Suprapubic skin (tissue), 4 donors: ENCODE data around the gene CT83.

ENCODE experiments used
- EP300 ChIP-seq: sonication (generic); formaldehyde crosslinking; IDR thresholded peaks from one replicate; pipeline ENCODE4 v1.6.1; 2017; ENCODE audit warnings: antibody characterized with exemption
- POLR2A ChIP-seq, 2 donors: fragments of 450-650 bp; IDR thresholded peaks; one replicate each; pipeline ENCODE4 v1.6.1; 2017; ENCODE audit warnings: antibody characterized with exemption in 2 of 2, mild to moderate bottlenecking in 2 of 2, moderate library complexity in 2 of 2
- POLR2AphosphoS5 ChIP-seq, 3 donors: sonication (generic); formaldehyde crosslinking; IDR thresholded peaks; one replicate each; pipeline ENCODE4 v1.6.1; 2017; ENCODE audit warnings: antibody characterized with exemption in 3 of 3
- TF ChIP-seq, protein P1 (sequence below), 2 donors: fragments of 200-600 bp in 1 of 2; fragments of 450-650 bp in 1 of 2; sonication (generic) in 1 of 2; IDR thresholded peaks; one replicate each; pipeline ENCODE4 v1.5.1; 2016 to 2019; ENCODE audit warnings: antibody characterized with exemption in 2 of 2, mild to moderate bottlenecking in 1 of 2, moderate library complexity in 1 of 2

DNA sequence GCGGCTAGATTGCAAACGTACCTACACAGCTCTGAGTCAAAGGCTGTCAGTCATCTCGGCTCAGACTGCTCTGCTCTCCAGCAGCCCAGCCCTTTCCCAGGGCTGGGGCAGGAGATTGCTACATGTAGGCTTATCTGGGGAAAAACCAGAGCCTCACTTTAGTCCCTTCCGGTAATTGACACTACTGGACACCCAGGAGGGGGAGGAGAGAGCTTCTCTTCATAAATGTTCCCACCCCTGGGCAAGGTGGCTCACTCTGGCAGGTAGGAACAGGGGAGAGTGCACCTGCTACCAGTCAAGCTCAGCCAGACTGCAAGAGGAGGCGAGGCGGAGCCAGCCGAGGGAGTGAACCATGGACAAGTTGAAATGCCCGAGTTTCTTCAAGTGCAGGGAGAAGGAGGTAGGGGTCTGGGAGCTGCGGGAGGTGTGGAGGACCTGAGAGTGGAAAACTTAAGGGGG lies 26.4 kb downstream of the CT83 start, which contains the start of gene SLC6A14:
- TF ChIP-seq, protein P1, sequence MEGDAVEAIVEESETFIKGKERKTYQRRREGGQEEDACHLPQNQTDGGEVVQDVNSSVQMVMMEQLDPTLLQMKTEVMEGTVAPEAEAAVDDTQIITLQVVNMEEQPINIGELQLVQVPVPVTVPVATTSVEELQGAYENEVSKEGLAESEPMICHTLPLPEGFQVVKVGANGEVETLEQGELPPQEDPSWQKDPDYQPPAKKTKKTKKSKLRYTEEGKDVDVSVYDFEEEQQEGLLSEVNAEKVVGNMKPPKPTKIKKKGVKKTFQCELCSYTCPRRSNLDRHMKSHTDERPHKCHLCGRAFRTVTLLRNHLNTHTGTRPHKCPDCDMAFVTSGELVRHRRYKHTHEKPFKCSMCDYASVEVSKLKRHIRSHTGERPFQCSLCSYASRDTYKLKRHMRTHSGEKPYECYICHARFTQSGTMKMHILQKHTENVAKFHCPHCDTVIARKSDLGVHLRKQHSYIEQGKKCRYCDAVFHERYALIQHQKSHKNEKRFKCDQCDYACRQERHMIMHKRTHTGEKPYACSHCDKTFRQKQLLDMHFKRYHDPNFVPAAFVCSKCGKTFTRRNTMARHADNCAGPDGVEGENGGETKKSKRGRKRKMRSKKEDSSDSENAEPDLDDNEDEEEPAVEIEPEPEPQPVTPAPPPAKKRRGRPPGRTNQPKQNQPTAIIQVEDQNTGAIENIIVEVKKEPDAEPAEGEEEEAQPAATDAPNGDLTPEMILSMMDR (IDR thresholded peaks at IDR 0.05): no peak
- no peak for TF ChIP-seq POLR2A (IDR thresholded peaks at IDR 0.05)
- no peak for TF ChIP-seq POLR2AphosphoS5 (IDR thresholded peaks at IDR 0.05)
- no peak for TF ChIP-seq EP300
